Right atrium auricular region (tissue), 2 donors: ENCODE results near the gene NEDD8. TPM values are rescaled to one million over a fixed set of nuclear protein-coding genes. Genes with fewer than 3 reads are reported as not detected.

ENCODE experiments used
- DNase-seq: peaks from one replicate; pipeline ENCODE4 v3.0.0-alpha.2; 2019; ENCODE audit warnings: low spot score
- H3K27ac ChIP-seq, 2 donors: fragments of 200-600 bp; sonication (generic); 1 replicate in 1 of 2; 2 replicates in 1 of 2; pipeline ENCODE4 v1.5.1; 2016 to 2019
- H3K27me3 ChIP-seq, 2 donors: fragments of 200-600 bp; sonication (generic); one replicate each; pipeline versions ENCODE4 v1.5.1 to v1.6.0; 2017 to 2019
- H3K36me3 ChIP-seq: fragments of 200-600 bp; sonication (generic); one replicate; pipeline ENCODE4 v1.5.1; 2016
- H3K4me1 ChIP-seq, 2 donors: fragments of 200-600 bp; sonication (generic); one replicate each; pipeline versions ENCODE4 v1.5.1 to v1.6.0; 2017 to 2019
- H3K4me3 ChIP-seq, 2 donors: fragments of 200-600 bp; sonication (generic); 1 replicate in 1 of 2; 2 replicates in 1 of 2; pipeline ENCODE4 v1.5.1; 2017 to 2019; ENCODE audit warnings: mild to moderate bottlenecking in 1 of 2, moderate library complexity in 1 of 2
- H3K9me3 ChIP-seq, 2 donors: fragments of 200-600 bp; sonication (generic); one replicate each; pipeline ENCODE4 v1.5.1; 2019
- CTCF ChIP-seq, 2 donors: fragments of 200-600 bp; sonication (generic); IDR thresholded peaks; one replicate each; pipeline ENCODE4 v1.5.1; 2019; ENCODE audit warnings: antibody characterized with exemption in 2 of 2
- total RNA-seq, 2 donors: library from RNA; depleted of rRNA; stranded (reverse); fragments of >200 nt; gene quantifications; one replicate each; pipeline ENCODE4 v1.1.0, GENCODE V29; 2016

NEDD8 gene
- total RNA-seq, 2 donors from 2014 or later = 184 to 206 TPM

- no peaks in the 10 kb centered on the region for H3K9me3 ChIP-seq
- peaks cover 43% of the 10 kb centered on the region for H3K36me3 ChIP-seq
- no peaks in the 10 kb centered on the region for H3K27me3 ChIP-seq
- peak; percentile 90 for DNase-seq
- peak overlapping the region; percentile 96 to 99 for H3K27ac ChIP-seq
- peak; percentile 47 to 66 for TF ChIP-seq CTCF (IDR thresholded peaks at IDR 0.05)
- peaks cover 0 to 40% of the 10 kb centered on the region in 2 donors for H3K4me1 ChIP-seq
- H3K4me3 ChIP-seq = peak overlapping the region; percentile 63
Measured at GRCh38 chr14:24241829-24242443, 9.8 kb upstream of the NEDD8 start.

GRCh38 chr14:24240110-24240918 is 8.1 kb upstream of the NEDD8 start:
- no peak for TF ChIP-seq CTCF (IDR thresholded peaks at IDR 0.05)
- DNase-seq = no peak
- H3K4me3 ChIP-seq = no peak overlapping the region
- peaks cover 0 to 40% of the 10 kb centered on the region in 2 donors for H3K4me1 ChIP-seq
- H3K27ac ChIP-seq = peak overlapping the region in 1 of 2 donors; percentile 99
- peaks cover 58% of the 10 kb centered on the region for H3K36me3 ChIP-seq
- H3K9me3 ChIP-seq = no peaks in the 10 kb centered on the region
- no peaks in the 10 kb centered on the region for H3K27me3 ChIP-seq

- peaks cover 58% of the 10 kb centered on the region for H3K36me3 ChIP-seq
- H3K27ac ChIP-seq = no peak overlapping the region
- TF ChIP-seq CTCF (IDR thresholded peaks at IDR 0.05) = no peak
- DNase-seq = no peak
- H3K4me3 ChIP-seq = no peak overlapping the region
- peaks cover 0 to 46% of the 10 kb centered on the region in 2 donors for H3K4me1 ChIP-seq
- H3K27me3 ChIP-seq = no peaks in the 10 kb centered on the region
- no peaks in the 10 kb centered on the region for H3K9me3 ChIP-seq
Measured at GRCh38 chr14:24238527-24239037, 6.4 kb upstream of the NEDD8 start.

- TF ChIP-seq CTCF (IDR thresholded peaks at IDR 0.05) = no peak
- Histone ChIP-seq H3K27ac (no peak overlapping the region), H3K36me3 (peaks cover 58% of the 10 kb centered on the region), H3K4me1 (peaks cover 0 to 47% of the 10 kb centered on the region in 2 donors), H3K27me3 (no peaks in the 10 kb centered on the region), H3K9me3 (no peaks in the 10 kb centered on the region), H3K4me3 (no peak overlapping the region)
- no peak for DNase-seq
Measured at GRCh38 chr14:24238123-24238522, 6.0 kb upstream of the NEDD8 start.

GRCh38 chr14:24237463-24237955 is 5.3 kb upstream of the NEDD8 start:
- no peak for TF ChIP-seq CTCF (IDR thresholded peaks at IDR 0.05)
- Histone ChIP-seq H3K9me3 (no peaks in the 10 kb centered on the region), H3K27me3 (no peaks in the 10 kb centered on the region), H3K36me3 (peaks cover 58% of the 10 kb centered on the region), H3K4me1 (peaks cover 0 to 50% of the 10 kb centered on the region in 2 donors), H3K27ac (no peak overlapping the region), H3K4me3 (no peak overlapping the region)
- no peak for DNase-seq
